T-helper 1 cell treated with Interleukin-12 subunit alpha and Interleukin-12 subunit beta and Interleukin-4 antibody, amounts not matched to agents 30 μg/mL and 1 μg/mL, for 36 hours (primary cell): ENCODE measurements around the gene IGLON5.
A peak's percentile ranks its signal among the peaks of the same experiment; 100 is the strongest.

Experiments
- H3K27ac Mint-ChIP-seq: one replicate; pipeline ENCODE4 v1.8.0; 2021; ENCODE audit warnings: mild to moderate bottlenecking, mixed read lengths
- H3K27me3 Mint-ChIP-seq: one replicate; pipeline ENCODE4 v1.8.0; 2021; ENCODE audit warnings: low read depth, mixed read lengths
- H3K36me3 Mint-ChIP-seq: one replicate; pipeline ENCODE4 v1.8.0; 2021; ENCODE audit warnings: low read depth, mixed read lengths
- H3K4me1 Mint-ChIP-seq: one replicate; pipeline ENCODE4 v1.8.0; 2021; ENCODE audit warnings: low read depth, mixed read lengths
- H3K4me3 Mint-ChIP-seq: one replicate; pipeline ENCODE4 v1.8.0; 2021; ENCODE audit warnings: mild to moderate bottlenecking, moderate library complexity, mixed read lengths
- H3K9me3 Mint-ChIP-seq: one replicate; pipeline ENCODE4 v1.8.0; 2021; ENCODE audit warnings: mixed read lengths

Gene IGLON5

DNA sequence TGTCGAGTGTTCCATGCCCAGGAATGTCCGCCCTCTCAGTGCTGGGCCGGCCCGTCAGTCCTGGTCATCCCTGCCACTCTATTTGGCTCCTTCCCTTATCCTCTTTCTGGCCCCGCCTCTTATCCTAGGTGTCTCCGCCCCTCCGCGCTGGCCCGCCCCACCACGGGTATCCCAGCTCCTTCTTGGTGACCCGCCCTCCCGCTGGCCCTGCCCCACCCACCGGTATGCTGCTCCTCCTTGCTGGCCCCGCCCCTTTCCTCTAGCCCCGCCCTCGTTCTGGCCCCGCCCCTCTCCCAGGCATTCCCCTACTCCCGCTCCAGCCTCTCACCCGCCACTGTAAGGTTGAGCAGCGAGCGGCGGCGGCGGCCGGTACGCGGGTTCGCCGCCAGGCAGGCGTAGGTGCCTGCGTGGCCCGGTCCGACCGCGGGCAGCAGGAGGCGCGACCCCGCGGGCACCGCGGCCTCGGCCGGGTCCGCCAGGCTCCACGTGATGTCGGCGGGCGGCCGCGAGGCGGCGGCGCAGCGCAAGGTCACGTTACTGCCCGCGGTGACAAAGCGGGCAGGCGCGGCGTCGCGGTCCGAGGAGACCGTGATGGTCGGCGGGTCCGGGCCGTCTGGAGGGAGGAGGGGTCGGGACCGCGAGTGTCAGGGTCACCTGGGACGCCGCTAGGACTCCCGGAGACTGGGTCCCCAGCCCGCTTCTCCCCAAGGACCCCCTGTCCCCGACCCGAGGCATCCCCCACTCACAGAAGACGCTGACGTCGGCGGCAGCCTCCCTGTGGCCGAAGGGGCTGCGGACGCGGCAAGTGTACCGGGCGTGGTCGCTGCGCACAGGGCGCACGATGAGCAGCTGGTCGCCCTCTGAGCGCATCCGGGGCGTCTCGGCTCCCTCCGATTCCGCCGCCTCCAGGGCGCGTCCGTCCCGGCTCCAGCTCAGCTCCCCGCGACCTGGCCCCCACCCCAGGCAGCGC lies 28.5 kb downstream of the IGLON5 start:
- Mint-ChIP-seq H3K4me3 (peak overlapping the region; percentile 97), H3K4me1 (peaks cover 11% of the 10 kb centered on the region), H3K27me3 (peaks cover 19% of the 10 kb centered on the region), H3K9me3 (no peaks in the 10 kb centered on the region), H3K27ac (peak overlapping the region; percentile 89), H3K36me3 (peaks cover 3% of the 10 kb centered on the region)

DNA sequence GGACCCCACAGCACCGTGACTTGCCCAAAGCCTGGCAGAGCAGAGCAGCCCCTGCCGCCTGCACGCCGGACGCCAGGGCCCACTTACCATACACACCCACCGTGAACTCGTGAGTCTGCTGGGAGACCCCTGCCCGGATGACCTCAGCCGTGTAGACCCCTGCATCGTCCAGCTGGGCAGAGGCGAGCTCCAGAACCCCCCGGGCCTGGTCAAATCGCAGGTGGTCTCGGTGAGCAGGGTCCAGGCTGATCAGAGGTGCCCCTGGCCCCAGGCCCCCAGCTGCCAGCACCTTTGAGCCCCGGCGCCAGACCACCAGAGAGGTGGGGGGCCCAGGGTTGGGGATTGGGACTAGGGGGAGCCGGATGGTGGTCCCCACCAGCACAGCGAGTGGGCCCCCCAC lies 29.6 kb downstream of the IGLON5 start:
- Mint-ChIP-seq H3K4me1 (peaks cover 11% of the 10 kb centered on the region), H3K4me3 (peak overlapping the region; percentile 60), H3K9me3 (no peaks in the 10 kb centered on the region), H3K27ac (peak overlapping the region; percentile 76), H3K27me3 (peaks cover 13% of the 10 kb centered on the region), H3K36me3 (peaks cover 4% of the 10 kb centered on the region)

DNA sequence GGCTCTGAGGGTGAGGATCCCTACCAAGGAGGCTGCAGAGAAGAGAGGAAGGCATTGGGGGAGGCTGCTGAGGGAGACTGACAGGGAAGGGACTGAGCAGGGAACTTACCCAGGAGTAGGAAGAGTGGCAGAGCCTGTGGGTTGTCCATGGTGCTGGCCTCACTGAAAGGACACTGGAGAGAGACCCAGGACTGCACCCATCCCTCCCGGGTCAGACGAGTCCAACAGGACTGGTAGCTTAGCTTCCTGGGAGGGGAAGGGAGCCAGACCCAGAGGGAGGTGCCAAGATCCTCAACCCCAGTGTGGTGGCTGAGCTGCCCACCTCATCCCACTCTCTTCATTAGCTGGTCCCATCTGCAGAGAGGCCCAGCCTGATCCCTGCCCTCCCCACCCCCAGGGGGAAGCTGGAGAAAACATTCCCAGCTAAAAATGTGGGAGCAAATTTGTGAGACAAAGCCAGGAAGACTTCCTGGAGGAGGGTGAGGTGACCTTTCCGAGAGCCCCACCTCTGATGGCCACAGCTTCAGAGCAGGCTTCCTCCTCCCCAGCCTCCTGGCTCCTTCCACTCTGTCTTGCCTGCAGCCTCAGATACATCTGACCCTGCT lies 30.6 kb downstream of the IGLON5 start, which contains the start of gene VSIG10L:
TSS of gene VSIG10L (minus strand) at position 164 of the 605 bp plus-strand sequence. CDS start at position 149, 15 bp downstream.
- H3K9me3 Mint-ChIP-seq, result no peaks in the 10 kb centered on the region
- peaks cover 7% of the 10 kb centered on the region for H3K36me3 Mint-ChIP-seq
- H3K27ac Mint-ChIP-seq, result peak within 1 kb of the TSS; percentile 76
- H3K4me1 Mint-ChIP-seq, result peaks cover 11% of the 10 kb centered on the region
- H3K27me3 Mint-ChIP-seq, result peaks cover 13% of the 10 kb centered on the region
- H3K4me3 Mint-ChIP-seq, result peak within 1 kb of the TSS; percentile 60

DNA sequence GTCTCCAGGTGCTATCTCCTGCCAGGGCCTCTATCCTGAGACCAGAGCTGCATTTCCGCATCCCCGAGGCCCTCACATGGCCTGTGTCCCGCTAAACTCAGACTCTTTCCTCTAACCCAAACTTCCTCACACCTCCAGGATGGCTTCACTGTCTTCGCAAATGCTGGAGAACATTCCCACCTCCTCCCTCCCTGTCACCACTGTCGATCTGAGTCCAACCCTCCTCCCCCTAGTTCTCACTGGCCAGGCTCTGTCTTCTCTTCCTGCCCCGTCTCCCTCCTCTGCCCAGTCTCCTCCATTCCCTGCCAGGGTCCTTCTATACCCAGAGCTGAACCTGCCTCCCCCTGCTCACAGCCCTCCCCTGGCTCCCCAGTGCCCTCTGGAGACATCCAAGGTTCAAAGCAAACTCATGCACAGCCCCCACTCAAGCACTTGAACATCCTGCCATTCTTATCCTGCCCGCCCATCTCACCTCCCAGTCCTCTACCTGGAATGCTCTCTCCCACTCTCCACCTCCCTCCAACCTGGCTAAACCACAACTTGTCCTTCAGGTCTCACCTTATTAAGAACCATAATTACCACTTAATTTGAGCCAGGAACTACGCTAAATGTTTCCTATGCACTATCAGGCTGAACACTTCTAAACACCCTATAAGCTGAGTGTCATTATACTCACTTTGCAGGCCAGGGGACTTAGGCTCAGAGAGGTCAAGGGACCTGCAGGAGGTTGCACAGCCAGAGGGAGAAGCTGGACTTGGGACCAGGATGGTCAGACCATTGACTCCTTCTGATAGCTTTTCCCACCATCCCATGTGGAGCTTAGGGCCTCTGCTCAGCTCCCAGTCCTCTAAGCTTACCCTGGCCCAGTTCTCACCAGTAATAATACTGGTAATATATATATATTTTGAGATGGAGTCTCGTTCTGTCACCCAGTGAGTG lies 31.5 kb downstream of the IGLON5 start:
- H3K4me3 Mint-ChIP-seq, result peak overlapping the region; percentile 35
- no peak overlapping the region for H3K27ac Mint-ChIP-seq
- peaks cover 11% of the 10 kb centered on the region for H3K4me1 Mint-ChIP-seq
- peaks cover 13% of the 10 kb centered on the region for H3K27me3 Mint-ChIP-seq
- peaks cover 10% of the 10 kb centered on the region for H3K36me3 Mint-ChIP-seq
- no peaks in the 10 kb centered on the region for H3K9me3 Mint-ChIP-seq

DNA sequence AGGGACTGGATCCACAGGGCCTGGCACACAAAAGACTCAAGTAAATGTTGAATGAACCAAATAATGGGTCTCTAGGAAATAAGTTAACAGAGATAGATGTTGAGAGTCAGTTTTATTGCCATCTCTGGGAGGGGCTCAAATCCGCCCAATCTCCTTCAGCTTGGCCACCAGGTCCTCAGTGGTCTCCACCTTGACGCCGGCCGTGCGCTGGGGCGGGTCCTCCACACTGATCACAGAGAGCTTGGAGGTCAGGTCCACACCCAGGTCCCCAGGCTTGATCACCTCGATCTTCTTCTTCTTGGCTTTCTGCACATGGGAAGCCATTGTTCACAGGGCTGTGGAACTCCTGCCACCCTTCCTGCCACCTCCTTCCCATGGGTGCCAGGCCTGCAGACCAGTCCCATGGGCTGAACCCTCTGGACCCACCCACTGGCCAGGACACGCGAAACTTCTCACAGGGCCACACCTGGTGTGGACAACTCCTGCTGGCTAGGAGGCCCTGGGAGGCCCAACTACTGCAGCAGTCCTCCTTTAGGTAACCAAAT lies 33.7 kb downstream of the IGLON5 start:
- Mint-ChIP-seq H3K36me3 (peaks cover 13% of the 10 kb centered on the region), H3K27me3 (peaks cover 13% of the 10 kb centered on the region), H3K9me3 (no peaks in the 10 kb centered on the region), H3K4me1 (no peaks in the 10 kb centered on the region), H3K4me3 (no peak overlapping the region), H3K27ac (no peak overlapping the region)

DNA sequence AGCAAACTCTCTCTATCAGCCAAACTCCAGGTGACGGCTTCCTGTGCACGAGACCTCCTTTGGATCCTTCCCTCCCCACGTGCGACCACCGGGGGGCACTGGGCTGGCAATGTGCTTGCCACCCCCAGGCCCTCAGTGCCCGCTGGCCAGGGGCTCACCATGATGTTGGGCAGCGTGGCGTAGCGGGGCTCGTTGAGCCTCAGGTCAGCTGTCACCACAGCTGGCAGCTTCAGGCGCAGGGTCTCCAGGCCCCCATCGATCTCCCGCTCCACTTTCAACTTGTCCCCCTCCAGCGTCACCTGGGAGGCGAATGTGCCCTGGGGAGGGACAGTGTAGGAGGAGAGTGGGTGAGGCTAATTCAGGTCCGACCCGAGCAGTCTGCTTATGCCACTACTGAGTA lies 35.3 kb downstream of the IGLON5 start:
- peaks cover 5% of the 10 kb centered on the region for H3K27me3 Mint-ChIP-seq
- H3K27ac Mint-ChIP-seq, result no peak overlapping the region
- no peaks in the 10 kb centered on the region for H3K4me1 Mint-ChIP-seq
- H3K4me3 Mint-ChIP-seq, result no peak overlapping the region
- H3K36me3 Mint-ChIP-seq, result peaks cover 18% of the 10 kb centered on the region
- no peaks in the 10 kb centered on the region for H3K9me3 Mint-ChIP-seq

DNA sequence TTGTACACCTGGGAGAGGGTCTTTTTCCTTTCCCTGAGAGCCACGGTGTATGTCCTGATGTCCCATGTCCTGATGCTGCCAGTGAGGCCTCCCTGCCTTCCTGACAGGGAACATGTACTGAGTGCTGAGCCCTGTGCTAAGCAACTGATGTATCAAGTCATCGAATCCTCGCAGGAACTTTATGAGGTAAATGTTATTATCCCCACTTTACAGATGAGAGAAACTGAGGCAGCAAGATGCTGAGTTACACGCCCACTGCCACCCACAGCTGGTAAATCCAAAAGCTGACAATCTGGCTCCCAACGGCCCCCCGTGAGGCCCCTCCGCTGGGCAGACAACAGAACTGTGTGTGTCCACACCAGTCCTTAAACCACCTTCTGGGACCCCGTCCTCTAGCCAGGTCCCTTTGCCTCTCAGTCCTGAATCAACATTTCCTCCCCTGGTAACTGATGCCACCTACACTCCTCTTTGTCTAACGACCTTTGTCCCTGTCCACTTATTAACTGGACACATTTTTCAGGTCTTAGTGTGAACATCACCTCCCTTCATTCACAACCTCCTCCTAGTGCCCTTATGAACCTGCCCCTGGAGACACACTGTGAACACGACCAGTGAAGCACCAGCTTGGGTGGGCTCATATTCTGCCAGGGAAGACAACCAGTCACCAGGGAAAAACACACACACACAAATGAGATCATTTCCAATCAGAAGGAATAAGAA lies 35.9 kb downstream of the IGLON5 start:
- H3K4me1 Mint-ChIP-seq, result no peaks in the 10 kb centered on the region
- no peaks in the 10 kb centered on the region for H3K9me3 Mint-ChIP-seq
- no peak overlapping the region for H3K4me3 Mint-ChIP-seq
- H3K27ac Mint-ChIP-seq, result no peak overlapping the region
- H3K27me3 Mint-ChIP-seq, result peaks cover 3% of the 10 kb centered on the region
- peaks cover 23% of the 10 kb centered on the region for H3K36me3 Mint-ChIP-seq

DNA sequence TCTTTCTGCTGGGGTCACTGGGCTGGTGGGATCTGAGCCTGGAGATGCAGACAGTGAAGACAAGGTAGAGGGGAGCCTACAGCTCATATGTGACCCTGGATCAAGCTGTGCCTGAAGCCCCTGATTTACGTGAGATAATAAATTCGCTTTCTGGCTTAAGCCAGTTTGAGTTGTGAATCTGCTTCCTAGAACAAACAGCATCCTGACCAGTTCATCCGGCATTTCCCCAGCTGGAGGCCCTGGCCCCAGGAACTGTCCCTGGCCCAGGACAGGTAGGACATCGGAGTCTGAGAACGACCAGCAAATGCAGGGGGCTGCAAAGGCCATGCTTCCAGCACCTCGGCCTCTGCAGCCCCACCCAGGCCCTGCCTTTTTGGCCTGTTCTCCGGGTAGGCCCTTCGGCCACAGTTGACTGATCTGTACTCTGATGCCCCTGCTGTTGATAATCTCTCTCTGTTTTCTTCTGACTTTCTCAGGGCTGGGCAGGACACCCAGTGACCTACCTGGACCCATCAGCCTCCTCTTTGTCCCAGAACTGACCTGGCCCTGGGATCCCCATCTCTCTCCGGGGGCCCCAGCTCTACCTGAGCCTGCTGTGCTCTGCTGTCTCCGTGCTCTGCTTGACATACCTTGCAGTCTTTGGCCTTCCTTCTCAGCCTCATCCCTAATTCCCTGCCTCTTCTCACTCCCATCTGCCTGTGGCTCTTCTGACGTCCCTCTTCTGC lies 40.0 kb downstream of the IGLON5 start:
- Mint-ChIP-seq H3K4me1 (peaks cover 6% of the 10 kb centered on the region), H3K36me3 (peaks cover 18% of the 10 kb centered on the region), H3K9me3 (no peaks in the 10 kb centered on the region), H3K27me3 (no peaks in the 10 kb centered on the region), H3K27ac (no peak overlapping the region), H3K4me3 (no peak overlapping the region)

DNA sequence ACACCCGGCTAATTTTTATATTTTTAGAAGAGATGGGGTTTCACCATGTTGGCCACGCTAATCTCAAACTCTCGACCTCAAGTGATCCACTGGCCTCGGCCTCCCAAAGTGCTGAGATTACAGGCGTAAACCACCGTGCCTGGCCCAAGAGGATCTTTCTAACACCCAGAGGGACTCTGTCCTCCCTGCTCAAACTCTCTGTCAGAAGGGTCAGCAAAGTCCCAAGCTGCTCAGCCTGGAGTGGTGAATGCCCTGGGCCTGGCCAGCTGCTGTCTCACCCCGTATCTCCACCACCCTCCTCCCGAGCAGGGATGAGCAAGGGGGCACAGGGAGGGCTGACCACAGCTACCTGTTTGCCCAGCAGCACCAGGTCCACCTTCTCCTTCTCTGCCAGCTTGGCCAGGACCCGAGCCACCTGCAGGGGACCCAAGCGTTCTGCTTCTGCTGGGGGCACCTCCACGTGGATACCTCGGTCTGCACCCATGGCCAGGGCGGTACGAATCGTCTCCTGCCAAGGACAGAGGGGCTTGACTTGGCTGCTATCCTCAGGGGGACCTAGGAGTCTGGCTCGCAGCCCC lies 41.4 kb downstream of the IGLON5 start:
- H3K27me3 Mint-ChIP-seq, result no peaks in the 10 kb centered on the region
- peaks cover 15% of the 10 kb centered on the region for H3K36me3 Mint-ChIP-seq

DNA sequence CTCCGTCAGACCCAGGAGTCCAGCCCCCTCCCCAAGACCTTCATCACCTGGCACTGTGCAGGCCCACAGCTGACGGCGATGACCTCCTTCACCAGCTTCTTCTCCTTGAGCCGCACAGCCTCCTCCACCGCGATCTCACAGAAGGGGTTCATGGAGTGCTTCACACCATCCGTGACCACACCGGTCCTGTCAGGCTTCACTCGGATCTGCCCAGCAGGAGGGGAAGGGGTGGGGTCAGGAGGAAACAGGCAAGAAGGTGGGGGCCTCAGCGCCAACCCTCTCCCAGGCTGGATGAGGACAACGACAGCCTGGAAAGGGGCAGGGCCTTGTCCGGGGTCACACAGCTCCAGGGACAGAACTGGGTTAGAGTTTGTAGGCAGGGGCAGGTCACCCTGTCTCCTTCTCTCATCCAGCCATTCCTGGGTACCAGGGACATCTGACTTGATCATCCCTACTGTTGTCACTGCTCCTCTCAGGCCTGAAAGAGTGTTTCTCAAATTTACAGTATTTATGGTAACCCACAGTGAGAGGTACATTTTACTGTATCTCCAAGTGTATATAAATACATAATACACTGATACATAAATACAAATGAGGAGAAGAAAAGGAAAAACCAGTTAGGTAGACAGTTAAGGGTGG lies 42.8 kb downstream of the IGLON5 start:
- H3K36me3 Mint-ChIP-seq, result peaks cover 15% of the 10 kb centered on the region
- peaks cover 6% of the 10 kb centered on the region for H3K4me1 Mint-ChIP-seq
- no peak overlapping the region for H3K27ac Mint-ChIP-seq
- no peak overlapping the region for H3K4me3 Mint-ChIP-seq
- no peaks in the 10 kb centered on the region for H3K27me3 Mint-ChIP-seq
- no peaks in the 10 kb centered on the region for H3K9me3 Mint-ChIP-seq

More for the DNA sequence above, 41.4 kb downstream of the IGLON5 start:
- no peak overlapping the region for H3K4me3 Mint-ChIP-seq
- no peak overlapping the region for H3K27ac Mint-ChIP-seq
- no peaks in the 10 kb centered on the region for H3K9me3 Mint-ChIP-seq
- H3K4me1 Mint-ChIP-seq, result peaks cover 6% of the 10 kb centered on the region

DNA sequence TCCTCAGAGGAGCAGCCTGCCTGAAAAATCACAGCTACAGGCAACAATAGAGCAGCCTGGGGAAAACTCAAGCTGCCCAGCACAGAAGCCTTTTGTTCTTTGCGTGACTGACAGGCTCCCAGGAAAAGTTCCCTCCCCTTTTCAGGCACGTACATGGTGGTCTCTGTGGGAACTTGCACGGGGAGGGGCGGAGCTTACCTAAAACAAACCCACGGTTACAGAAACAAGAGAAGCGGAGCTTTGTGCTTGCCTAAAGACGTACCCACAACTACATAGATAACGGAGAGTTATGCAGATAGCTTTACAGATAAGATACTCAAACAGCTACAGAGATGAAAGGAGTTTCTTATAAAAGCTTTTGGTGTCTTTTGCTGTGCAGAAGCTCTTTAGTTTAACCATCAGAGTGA lies 43.3 kb downstream of the IGLON5 start:
- H3K9me3 Mint-ChIP-seq, result no peaks in the 10 kb centered on the region
- peaks cover 6% of the 10 kb centered on the region for H3K4me1 Mint-ChIP-seq
- peak overlapping the region; percentile 9 for H3K27ac Mint-ChIP-seq
- H3K4me3 Mint-ChIP-seq, result peak overlapping the region; percentile 7
- peaks cover 15% of the 10 kb centered on the region for H3K36me3 Mint-ChIP-seq
- no peaks in the 10 kb centered on the region for H3K27me3 Mint-ChIP-seq

DNA sequence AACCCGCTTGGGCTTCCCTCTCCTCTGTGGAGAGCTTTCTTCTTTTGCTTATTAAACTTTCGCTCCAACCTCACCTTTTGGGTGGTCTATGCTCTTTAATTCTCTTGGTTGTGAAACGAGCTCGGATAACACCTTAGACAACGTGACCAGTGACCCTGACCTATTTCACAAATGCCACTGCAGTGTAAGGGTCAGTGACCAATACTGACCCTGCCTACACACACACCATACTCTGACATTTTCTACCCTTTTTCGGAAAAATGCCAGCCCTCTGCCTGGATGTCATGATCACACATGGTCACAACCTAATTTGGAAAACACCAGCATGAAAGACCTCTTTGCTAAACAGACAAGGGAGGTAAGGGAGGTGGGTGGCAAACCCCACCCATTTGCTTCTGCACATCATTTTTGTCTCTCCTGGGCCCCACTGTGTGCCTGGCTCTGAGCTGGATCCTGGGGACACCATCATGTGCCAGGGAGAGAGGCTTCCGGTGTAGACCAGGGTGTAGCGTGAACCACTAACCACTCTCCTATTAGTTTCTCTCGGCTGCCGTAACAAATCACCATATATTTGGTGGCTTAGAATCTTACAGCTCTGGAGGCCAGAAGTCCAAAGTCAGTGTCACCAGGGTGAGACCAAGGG lies 44.8 kb downstream of the IGLON5 start:
- no peak overlapping the region for H3K4me3 Mint-ChIP-seq
- no peaks in the 10 kb centered on the region for H3K9me3 Mint-ChIP-seq
- H3K4me1 Mint-ChIP-seq, result peaks cover 6% of the 10 kb centered on the region
- H3K36me3 Mint-ChIP-seq, result peaks cover 9% of the 10 kb centered on the region
- no peaks in the 10 kb centered on the region for H3K27me3 Mint-ChIP-seq
- no peak overlapping the region for H3K27ac Mint-ChIP-seq
